GM23248 (cell line): ENCODE results near the gene KLHL22. TPM values are rescaled to one million over a fixed set of nuclear protein-coding genes. Genes with fewer than 3 reads are reported as not detected.
"Not testable (repeated sequence)": the region's sequence is repeated elsewhere in the genome, so short reads cannot be mapped to it uniquely, and the experiment has no call there.

ENCODE experiments used
- DNase-seq: peaks from one replicate; pipeline ENCODE4 v3.0.0-alpha.2; 2015
- H2AFZ ChIP-seq: fragments of 200-600 bp; sonication (generic); 2 replicates; pipeline ENCODE4 v1.6.1; 2016; ENCODE audit warnings: antibody characterized with exemption
- H3F3A ChIP-seq: fragments of 200-600 bp; sonication (generic); 2 replicates; pipeline ENCODE4 v1.6.1; 2016; ENCODE audit warnings: mild to moderate bottlenecking, antibody characterized with exemption, mixed run types; ENCODE audit not compliant: insufficient read depth
- H3K27ac ChIP-seq: fragments of 200-600 bp; sonication (generic); 2 replicates; pipeline ENCODE4 v1.5.1; 2016; ENCODE audit warnings: mild to moderate bottlenecking
- H3K27me3 ChIP-seq: fragments of 200-600 bp; sonication (generic); replicated peaks from 2 replicates; pipeline ENCODE4 v1.6.1; 2016; ENCODE audit warnings: mild to moderate bottlenecking; ENCODE audit not compliant: insufficient read depth
- H3K36me3 ChIP-seq: fragments of 200-600 bp; sonication (generic); 2 replicates; pipeline ENCODE4 v1.6.1; 2016; ENCODE audit warnings: low read depth, mild to moderate bottlenecking
- H3K4me1 ChIP-seq: fragments of 200-600 bp; sonication (generic); 2 replicates; pipeline ENCODE4 v1.6.1; 2016; ENCODE audit warnings: mild to moderate bottlenecking; ENCODE audit not compliant: insufficient read depth
- H3K4me2 ChIP-seq: fragments of 200-600 bp; sonication (generic); one replicate; pipeline ENCODE4 v1.6.1; 2016; ENCODE audit warnings: mild to moderate bottlenecking; ENCODE audit not compliant: unreplicated experiment
- H3K4me3 ChIP-seq: fragments of 200-600 bp; sonication (generic); 2 replicates; pipeline ENCODE4 v1.5.1; 2016; ENCODE audit warnings: mild to moderate bottlenecking
- H3K79me2 ChIP-seq: fragments of 200-600 bp; sonication (generic); 2 replicates; pipeline ENCODE4 v1.6.1; 2016; ENCODE audit warnings: mild to moderate bottlenecking; ENCODE audit not compliant: insufficient read depth
- H3K9ac ChIP-seq: fragments of 200-600 bp; sonication (generic); 2 replicates; pipeline ENCODE4 v1.6.1; 2016; ENCODE audit warnings: mild to moderate bottlenecking
- H3K9me2 ChIP-seq: fragments of 200-600 bp; sonication (generic); 2 replicates; pipeline ENCODE4 v1.6.1; 2016; ENCODE audit warnings: mixed run types, mild to moderate bottlenecking, moderate library complexity; ENCODE audit not compliant: insufficient read depth
- H3K9me3 ChIP-seq: fragments of 200-600 bp; sonication (generic); one replicate; pipeline ENCODE4 v1.6.1; 2017; ENCODE audit warnings: low read depth
- H4K20me1 ChIP-seq: fragments of 200-600 bp; sonication (generic); 2 replicates; pipeline ENCODE4 v1.6.0; 2016; ENCODE audit not compliant: insufficient read depth
- EZH2 ChIP-seq: fragments of 200-600 bp; sonication (generic); IDR thresholded peaks from 2 replicates; pipeline ENCODE4 v1.6.1; 2018; ENCODE audit warnings: antibody characterized with exemption, mild to moderate bottlenecking; ENCODE audit not compliant: insufficient read depth, poor library complexity, severe bottlenecking
- EZH2phosphoT487 ChIP-seq: fragments of 200-600 bp; sonication (generic); IDR thresholded peaks from 2 replicates; pipeline ENCODE4 v1.6.1; 2018; ENCODE audit warnings: antibody characterized with exemption, moderate library complexity, mild to moderate bottlenecking, low read depth; ENCODE audit not compliant: insufficient read depth
- WGBS, 2 experiments: methylation state at CpG; one replicate each; pipeline ENCODE4 v1.1.6; 2015 to 2017; ENCODE audit warnings: low lambda C conversion rate in 2 of 2, low coverage in 1 of 2; ENCODE audit errors: missing lambda C conversion rate in 2 of 2; 5-methylcytosine and 5-hydroxymethylcytosine counted together
- in situ Hi-C: fragments of 300-500 bp; cut with MboI; formaldehyde crosslinking; loops from 2 replicates; pipeline ENCODE4 v1.15.0; 2020
- polyA plus RNA-seq: library from polyadenylated mRNA; unstranded; fragments of >200 nt; fragmentation: Nextera tagmentation; extraction: Ambion mirVana; gene quantifications from 2 replicates; pipeline ENCODE4 v1.2.1, GENCODE V29; 2016
- total RNA-seq: library from RNA; depleted of rRNA; stranded (reverse); fragments of >200 nt; shearing (Covaris generic); gene quantifications from 2 replicates; pipeline ENCODE4 v1.2.3, GENCODE V29; 2014

KLHL22 gene
- total and polyA plus RNA-seq, 2 experiments from 2014 or later, result 19.0 to 41.3 TPM

DNA sequence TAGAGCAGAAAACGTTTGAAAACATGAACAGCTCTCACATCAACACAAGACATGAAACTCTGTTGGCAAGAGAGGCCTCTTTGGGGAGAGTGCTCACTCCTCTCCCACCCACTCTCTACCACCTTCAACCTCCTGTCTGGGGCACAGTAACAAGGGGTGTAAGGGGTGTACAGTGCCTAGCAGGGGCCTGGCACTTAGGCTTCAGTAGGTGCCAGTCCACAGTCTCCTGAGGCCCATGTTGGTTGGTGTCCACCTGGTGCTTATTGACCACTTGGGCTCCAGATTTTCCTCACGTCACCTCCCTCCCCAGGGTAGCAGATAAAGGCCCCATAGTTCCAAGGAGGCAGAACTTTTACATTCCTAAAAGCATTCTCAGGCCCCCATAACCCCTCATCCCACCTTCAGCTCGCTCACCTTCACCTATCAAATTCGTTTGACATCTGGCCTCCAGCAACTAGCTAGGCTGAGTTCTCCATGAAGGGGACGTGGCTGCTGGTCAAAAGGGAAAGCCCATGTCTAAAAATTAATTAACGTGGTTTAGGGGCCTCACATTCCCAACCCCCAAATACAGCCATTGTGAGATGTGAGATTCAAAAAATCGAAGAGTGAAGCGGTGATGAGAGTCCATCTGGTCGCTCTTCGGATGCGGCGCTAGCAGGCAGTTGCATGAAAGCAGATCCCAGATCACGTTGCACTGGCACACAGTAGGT lies 11.1 kb upstream of the KLHL22 start:
- Histone ChIP-seq H3K4me1 (peaks cover 32% of the 10 kb centered on the region), H2AFZ (peak overlapping the region; percentile 88), H3F3A (peaks cover 26% of the 10 kb centered on the region), H3K27ac (no peak overlapping the region; the same call in 1 of the 2 replicates), H3K4me2 (peak overlapping the region; percentile 93), H3K9me3 (no peaks in the 10 kb centered on the region), H3K27me3 (no peaks in the 10 kb centered on the region), H3K9me2 (no peaks in the 10 kb centered on the region), H4K20me1 (no peaks in the 10 kb centered on the region), H3K4me3 (peak overlapping the region; percentile 93), H3K79me2 (peaks cover 48% of the 10 kb centered on the region), H3K36me3 (no peaks in the 10 kb centered on the region), H3K9ac (peak overlapping the region; percentile 99)
- no peak for DNase-seq
- in situ Hi-C loops, result no loop called here
- TF ChIP-seq EZH2, result no peak
- no peak for TF ChIP-seq EZH2phosphoT487
- 53 to 57% methylated on average over 13 of the region's 13 CpGs for WGBS, 2 experiments

DNA sequence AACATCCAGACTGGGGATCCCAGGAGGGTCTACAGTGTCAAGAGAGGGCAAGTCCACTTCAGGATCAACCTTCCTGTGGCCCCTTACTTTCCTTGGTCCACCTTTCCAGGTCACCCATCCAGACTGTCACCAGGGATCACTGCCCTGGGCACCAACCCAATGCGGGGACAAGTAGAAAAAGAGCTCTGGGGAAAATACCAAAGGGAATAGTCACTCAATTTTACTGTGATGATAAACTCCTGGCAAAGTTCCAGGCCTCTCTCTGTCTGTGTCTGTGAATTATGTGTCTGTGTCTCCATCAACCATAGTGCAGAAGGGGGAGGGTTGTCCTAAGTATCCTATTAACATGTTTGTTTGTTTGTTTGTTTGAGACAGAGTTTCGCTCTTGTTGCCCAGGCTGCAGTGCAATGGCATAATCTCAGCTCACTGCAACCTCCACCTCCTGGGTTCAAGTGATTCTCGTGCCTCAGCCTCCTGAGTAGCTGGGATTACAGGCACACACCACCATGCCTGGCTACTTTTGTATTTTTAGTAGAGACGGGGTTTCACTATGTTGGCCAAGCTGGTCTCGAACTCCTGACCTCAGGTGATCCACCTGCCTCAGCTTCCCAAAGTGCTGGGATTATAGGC lies 8.8 kb upstream of the KLHL22 start:
- DNase-seq, result peak; percentile 83
- in situ Hi-C loops, H3K4me2 ChIP-seq: not testable (repeated sequence)

DNA sequence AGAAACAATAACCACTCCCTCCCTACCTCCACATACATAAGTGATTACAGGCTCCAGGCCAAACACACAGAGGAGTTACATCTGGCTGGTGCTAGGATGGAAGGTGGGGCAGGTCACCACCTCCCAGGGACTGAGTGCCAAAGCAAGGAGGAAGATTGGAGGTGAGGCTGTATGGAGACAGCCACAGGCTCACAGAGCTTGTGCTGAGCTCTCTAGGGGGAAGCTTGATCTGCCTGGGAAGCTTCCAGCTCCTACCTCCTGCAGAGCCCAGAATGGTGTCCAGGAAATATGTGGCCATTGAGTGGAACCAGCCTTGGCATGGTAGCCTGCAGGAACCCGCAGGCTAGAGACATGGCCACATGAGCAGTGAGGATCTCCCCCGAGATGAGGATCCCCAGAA lies 8.2 kb upstream of the KLHL22 start:
- Histone ChIP-seq H3K4me3 (no peak overlapping the region), H3K4me1 (peaks cover 9% of the 10 kb centered on the region; the same call in 1 of the 2 replicates), H3K27me3 (no peaks in the 10 kb centered on the region), H2AFZ (no peak overlapping the region), H3K4me2 (no peak overlapping the region), H3F3A (peaks cover 14% of the 10 kb centered on the region), H3K9me3 (no peaks in the 10 kb centered on the region), H3K36me3 (no peaks in the 10 kb centered on the region), H3K9ac (no peak overlapping the region), H3K9me2 (no peaks in the 10 kb centered on the region), H3K79me2 (peaks cover 21% of the 10 kb centered on the region), H4K20me1 (no peaks in the 10 kb centered on the region), H3K27ac (no peak overlapping the region; the same call in 1 of the 2 replicates)
- no peak for TF ChIP-seq EZH2
- no peak for TF ChIP-seq EZH2phosphoT487
- DNase-seq, result no peak
- in situ Hi-C loops, result no loop called here
- 97 to 100% methylated on average over 2 of the region's 2 CpGs for WGBS, 2 experiments

More for the DNA sequence above, 8.8 kb upstream of the KLHL22 start:
- H3K36me3 ChIP-seq, H3K9me3 ChIP-seq, H4K20me1 ChIP-seq, H3K27me3 ChIP-seq, H3K27ac ChIP-seq, H3K4me3 ChIP-seq, H3K9ac ChIP-seq, H3K9me2 ChIP-seq, H2AFZ ChIP-seq: not testable (repeated sequence)
- 78 to 81% methylated on average over 5 of the region's 5 CpGs for WGBS, 2 experiments
- Histone ChIP-seq H3K79me2 (peaks cover 25% of the 10 kb centered on the region), H3K4me1 (peaks cover 12% of the 10 kb centered on the region; the same call in 1 of the 2 replicates), H3F3A (peaks cover 19% of the 10 kb centered on the region)

DNA sequence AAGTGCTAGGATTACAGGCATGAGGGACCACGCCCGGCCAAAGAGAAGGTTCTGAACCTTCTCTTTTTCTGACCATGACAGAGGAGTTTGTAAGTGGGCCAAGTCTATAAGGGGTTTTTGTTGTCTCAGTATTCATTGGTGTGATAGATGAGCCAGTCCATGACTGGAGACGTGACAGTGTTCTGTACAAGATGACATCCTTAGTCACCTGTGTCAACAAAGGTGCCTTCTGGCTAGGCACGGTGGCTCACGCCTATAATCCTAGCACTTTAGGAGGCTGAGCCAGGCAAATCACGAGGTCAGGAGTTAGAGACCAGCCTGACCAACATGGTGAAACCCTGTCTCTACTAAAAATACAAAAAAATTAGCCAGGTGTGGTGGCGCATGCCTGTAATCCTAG lies 4.2 kb upstream of the KLHL22 start:
- in situ Hi-C loops, result no loop called here
- Histone ChIP-seq H3K79me2 (peaks cover 4% of the 10 kb centered on the region), H3K9me2 (no peaks in the 10 kb centered on the region), H4K20me1 (no peaks in the 10 kb centered on the region), H2AFZ (no peak overlapping the region), H3K4me3 (no peak overlapping the region), H3K9me3 (no peaks in the 10 kb centered on the region), H3K27me3 (no peaks in the 10 kb centered on the region), H3F3A (peaks cover 6% of the 10 kb centered on the region), H3K36me3 (no peaks in the 10 kb centered on the region), H3K9ac (no peak overlapping the region), H3K4me2 (no peak overlapping the region), H3K4me1 (peaks cover 10% of the 10 kb centered on the region; the same call in 1 of the 2 replicates), H3K27ac (no peak overlapping the region)
- 86 to 90% methylated on average over 7 of the region's 7 CpGs for WGBS, 2 experiments
- TF ChIP-seq EZH2phosphoT487 (no peak), EZH2 (no peak)
- DNase-seq, result no peak
